ENCODE results near the gene BEAN1. TPM values are rescaled to one million over a fixed set of nuclear protein-coding genes. Genes with fewer than 3 reads are reported as not detected.

BEAN1 gene
- total RNA-seq, 4 donors from 2014 or later: 0.23 to 1.8 (median 0.76) TPM; not detected in 1

- TF ChIP-seq POLR2A (IDR thresholded peaks at IDR 0.05): no peak
- TF ChIP-seq, protein P1, sequence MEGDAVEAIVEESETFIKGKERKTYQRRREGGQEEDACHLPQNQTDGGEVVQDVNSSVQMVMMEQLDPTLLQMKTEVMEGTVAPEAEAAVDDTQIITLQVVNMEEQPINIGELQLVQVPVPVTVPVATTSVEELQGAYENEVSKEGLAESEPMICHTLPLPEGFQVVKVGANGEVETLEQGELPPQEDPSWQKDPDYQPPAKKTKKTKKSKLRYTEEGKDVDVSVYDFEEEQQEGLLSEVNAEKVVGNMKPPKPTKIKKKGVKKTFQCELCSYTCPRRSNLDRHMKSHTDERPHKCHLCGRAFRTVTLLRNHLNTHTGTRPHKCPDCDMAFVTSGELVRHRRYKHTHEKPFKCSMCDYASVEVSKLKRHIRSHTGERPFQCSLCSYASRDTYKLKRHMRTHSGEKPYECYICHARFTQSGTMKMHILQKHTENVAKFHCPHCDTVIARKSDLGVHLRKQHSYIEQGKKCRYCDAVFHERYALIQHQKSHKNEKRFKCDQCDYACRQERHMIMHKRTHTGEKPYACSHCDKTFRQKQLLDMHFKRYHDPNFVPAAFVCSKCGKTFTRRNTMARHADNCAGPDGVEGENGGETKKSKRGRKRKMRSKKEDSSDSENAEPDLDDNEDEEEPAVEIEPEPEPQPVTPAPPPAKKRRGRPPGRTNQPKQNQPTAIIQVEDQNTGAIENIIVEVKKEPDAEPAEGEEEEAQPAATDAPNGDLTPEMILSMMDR (IDR thresholded peaks at IDR 0.05): no peak
- intact Hi-C loops (cut with DNase I): no loop called here
- peak overlapping the region in 3 of 4 donors; percentile 49 to 74 (median 63) for H3K27ac ChIP-seq
Observed at GRCh38 chr16:66503030-66503429, 75.9 kb downstream of the BEAN1 start.

GRCh38 chr16:66503612-66504011, 76.5 kb downstream of the BEAN1 start:
- 81 to 85% methylated on average over 3 of the region's 3 CpGs for WGBS, 2 donors
- Histone ChIP-seq H3K9me3 (no peaks in the 10 kb centered on the region), H3K36me3 (no peaks in the 10 kb centered on the region), H3K27me3 (no peaks in the 10 kb centered on the region), H3K4me3 (no peak overlapping the region), H3K4me1 (peaks cover 3 to 45% (median 5%) of the 10 kb centered on the region in 3 donors), H3K27ac (peak overlapping the region in 3 of 4 donors; percentile 49 to 74 (median 63))
- DNase-seq: no peak
- intact Hi-C loops (cut with DNase I): no loop called here
- TF ChIP-seq POLR2A (IDR thresholded peaks at IDR 0.05): no peak
- TF ChIP-seq, protein P1 (IDR thresholded peaks at IDR 0.05): no peak

More at GRCh38 chr16:66503030-66503429, 75.9 kb downstream of the BEAN1 start:
- no peak for DNase-seq
- WGBS, 2 donors: 62 to 74% methylated on average over 2 of the region's 2 CpGs
- no peaks in the 10 kb centered on the region for H3K36me3 ChIP-seq
- H3K4me3 ChIP-seq: no peak overlapping the region
- H3K9me3 ChIP-seq: no peaks in the 10 kb centered on the region
- no peaks in the 10 kb centered on the region for H3K27me3 ChIP-seq
- H3K4me1 ChIP-seq: peaks cover 0 to 39% (median 5%) of the 10 kb centered on the region in 3 donors

GRCh38 chr16:66507731-66508239, 80.7 kb downstream of the BEAN1 start:
- H3K27me3 ChIP-seq: no peaks in the 10 kb centered on the region
- 58 to 60% methylated on average over 4 of the region's 4 CpGs for WGBS, 2 donors
- H3K4me1 ChIP-seq: peaks cover 41 to 76% (median 43%) of the 10 kb centered on the region in 3 donors
- H3K27ac ChIP-seq: peak overlapping the region; percentile 40 to 85 (median 62)
- TF ChIP-seq, protein P1 (IDR thresholded peaks at IDR 0.05): no peak
- TF ChIP-seq POLR2A (IDR thresholded peaks at IDR 0.05): no peak
- intact Hi-C loops (cut with DNase I): no loop called here
- DNase-seq: no peak
- H3K9me3 ChIP-seq: no peaks in the 10 kb centered on the region
- no peak overlapping the region for H3K4me3 ChIP-seq
- H3K36me3 ChIP-seq: no peaks in the 10 kb centered on the region

GRCh38 chr16:66508248-66508913, 81.3 kb downstream of the BEAN1 start:
- 25 to 51% methylated on average over 7 of the region's 7 CpGs for WGBS, 2 donors
- Histone ChIP-seq H3K4me1 (peaks cover 47 to 76% (median 48%) of the 10 kb centered on the region in 3 donors), H3K27me3 (no peaks in the 10 kb centered on the region), H3K4me3 (peak overlapping the region in 1 of 4 donors; percentile 15), H3K27ac (peak overlapping the region; percentile 59 to 85 (median 62)), H3K9me3 (no peaks in the 10 kb centered on the region), H3K36me3 (no peaks in the 10 kb centered on the region)
- TF ChIP-seq, protein P1 (IDR thresholded peaks at IDR 0.05): no peak
- TF ChIP-seq POLR2A (IDR thresholded peaks at IDR 0.05): no peak
- DNase-seq: no peak
- intact Hi-C loops (cut with DNase I): no loop called here

- 58 to 66% methylated on average over 9 of the region's 9 CpGs for WGBS, 2 donors
- H3K27ac ChIP-seq: peak overlapping the region; percentile 59 to 85 (median 62)
- H3K4me1 ChIP-seq: peaks cover 53 to 76% (median 54%) of the 10 kb centered on the region in 3 donors
- no peak for TF ChIP-seq POLR2A (IDR thresholded peaks at IDR 0.05)
- TF ChIP-seq, protein P1 (IDR thresholded peaks at IDR 0.05): no peak
- no peaks in the 10 kb centered on the region for H3K9me3 ChIP-seq
- intact Hi-C loops (cut with DNase I): no loop called here
- no peaks in the 10 kb centered on the region for H3K27me3 ChIP-seq
- peaks cover 0 to 4% (median 0%) of the 10 kb centered on the region in 3 donors for H3K36me3 ChIP-seq
- DNase-seq: no peak
- H3K4me3 ChIP-seq: peak overlapping the region in 1 of 4 donors; percentile 15
Observed at GRCh38 chr16:66508914-66509496, 81.9 kb downstream of the BEAN1 start.

Data from esophagus squamous epithelium (tissue), 5 donors.